ENCODE measurements around the gene CTNNA2. TPM values are rescaled to one million over a fixed set of nuclear protein-coding genes. Genes with fewer than 3 reads are reported as not detected.

The CTNNA2 gene
- total and polyA plus RNA-seq, 9 of the 15 experiments (the other 6 are each of a cell fraction or from before 2014, with no cell fraction given), result 0.03 to 0.40 (median 0.15) TPM

DNA sequence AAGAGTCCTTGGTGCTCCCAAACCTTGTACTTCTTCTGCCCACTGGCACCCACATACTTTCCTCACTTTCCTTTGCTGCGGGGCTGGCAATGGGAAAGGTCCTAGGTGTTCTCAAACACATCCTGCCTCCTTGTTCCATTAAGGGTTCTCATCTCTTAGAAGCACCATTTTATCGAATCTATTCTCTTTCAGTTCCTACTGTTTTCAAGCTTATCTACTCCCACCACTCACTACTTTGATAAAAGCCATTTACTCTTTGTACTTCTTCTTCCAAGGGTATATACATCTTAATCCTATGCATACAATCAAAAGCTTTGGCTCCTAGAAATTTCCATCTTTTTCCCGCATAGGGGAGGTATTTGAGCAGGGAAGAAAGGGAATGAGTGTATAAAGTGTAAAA is 868.8 kb downstream of the CTNNA2 start:
- H3K9ac ChIP-seq (ENCODE audit: insufficient read depth in 1 of 2, low read depth in 2 of 2, low read length in 2 of 2), result no peak overlapping the region
- H3K4me1 ChIP-seq (replicated peaks in 1 of 2; ENCODE audit: control insufficient read depth in 2 of 2, insufficient read depth in 2 of 2, low read length in 2 of 2), result peaks cover 0 to 16% of the 10 kb centered on the region in 2 experiments; a peak in 2 of 5 replicates
- FAIRE-seq (no peak), DNase-seq (ENCODE audit: extremely low read depth in 1 of 4, low spot score in 3 of 4) (no peak), ATAC-seq (peak; percentile 69)
- ChIA-PET CTCF (ENCODE audit: low intra/inter-chr PET ratio) (no interaction called here), POLR2A (interaction anchor here (0.6 to 1.3 kb wide), 3 partner anchors 14 to 227 kb away, joined by 3 to 4 read pairs (median 3); no protein-coding TSS in a partner anchor)
- BruUV-seq (replicated peaks), result no TSS peak
- peak overlapping the region; percentile 27; the same call in 1 of the 2 replicates for H2AFZ ChIP-seq (ENCODE audit: low read depth, low read length)
- no peaks in the 10 kb centered on the region for H4K20me1 ChIP-seq (replicated peaks; ENCODE audit: control insufficient read depth, insufficient read depth, low read length)
- H3K27me3 ChIP-seq (ENCODE audit: control insufficient read depth in 2 of 2, insufficient read depth in 2 of 2, low read length in 2 of 2), result no peaks in the 10 kb centered on the region
- intact Hi-C loops (cut with micrococcal nuclease) (loop anchor here (5.0 kb wide), 1 partner anchor 54 kb away; no protein-coding TSS in a partner anchor), in situ Hi-C loops (cut with MboI) (no loop called here)
- peak overlapping the region; percentile 46 for H3K4me2 ChIP-seq (ENCODE audit: insufficient read depth, low read length)
- H3K27ac ChIP-seq (ENCODE audit: extremely low read depth, low read depth, low read length), result no peak overlapping the region
- H3K9me3 ChIP-seq (replicated peaks; ENCODE audit: control insufficient read depth, insufficient read depth, low read depth, low read length), result no peaks in the 10 kb centered on the region
- H3K9me1 ChIP-seq (ENCODE audit: control insufficient read depth, insufficient read depth, low read length), result no peaks in the 10 kb centered on the region
- WGBS (ENCODE audit: insufficient coverage, low coverage, missing lambda C conversion rate), result 6% methylated on average over 3 of the region's 3 CpGs
- H3K4me3 ChIP-seq, result no peak overlapping the region
- H3K79me2 ChIP-seq (ENCODE audit: control insufficient read depth, insufficient read depth, low read length), result no peaks in the 10 kb centered on the region
- no peaks in the 10 kb centered on the region for H3K36me3 ChIP-seq (ENCODE audit: control insufficient read depth, insufficient read depth, low read length)
- TF ChIP-seq HEY1 (CRISPR knock-in tag; IDR thresholded peaks at IDR 0.05; ENCODE audit: borderline replicate concordance), result no peak
- TF ChIP-seq PTRF (tag; IDR thresholded peaks at IDR 0.05), result no peak
- TF ChIP-seq CAMTA2 (CRISPR knock-in tag; conservative IDR thresholded peaks at IDR 0.05), result no peak
- TF ChIP-seq ARHGAP35 (IDR thresholded peaks at IDR 0.05; ENCODE audit: partially characterized antibody), result no peak
- 0 out of 2 replicates have a peak, but pooled peaks have one; percentile 15 for TF ChIP-seq TCF3 (CRISPR knock-in tag; IDR thresholded peaks at IDR 0.05)
- no peak for TF ChIP-seq HMG20B (CRISPR knock-in tag; IDR thresholded peaks at IDR 0.05)
- peak; percentile 71 for TF ChIP-seq CBFA2T3 (IDR thresholded peaks at IDR 0.05)
- TF ChIP-seq SMC3 (conservative IDR thresholded peaks at IDR 0.05; ENCODE audit: insufficient read depth, low read depth, low read length), result no peak
- no peak for TF ChIP-seq HSF4 (CRISPR knock-in tag; IDR thresholded peaks at IDR 0.05; ENCODE audit: borderline replicate concordance)
- no peak for TF ChIP-seq SPI1 (IDR thresholded peaks at IDR 0.05; ENCODE audit: borderline replicate concordance, low read depth, low read length)
- peak; percentile 66 for TF ChIP-seq SOX6 (IDR thresholded peaks at IDR 0.05)
- no peak for TF ChIP-seq ETV6 (IDR thresholded peaks at IDR 0.05; ENCODE audit: borderline replicate concordance in 1 of 2, low read depth in 2 of 2, low read length in 1 of 2)
- TF ChIP-seq ETV6 (CRISPR knock-in tag; IDR thresholded peaks at IDR 0.05; ENCODE audit: borderline replicate concordance), result no peak
- no peak for TF ChIP-seq RB1 (IDR thresholded peaks at IDR 0.05; ENCODE audit: low read depth)
- no peak for TF ChIP-seq FOXA3 (CRISPR knock-in tag; conservative IDR thresholded peaks at IDR 0.05 in 1 of 2, IDR thresholded peaks at IDR 0.05 in 1 of 2)
- no peak for TF ChIP-seq NR1H2 (CRISPR knock-in tag; IDR thresholded peaks at IDR 0.05)
- TF ChIP-seq CBX8 (IDR thresholded peaks at IDR 0.05; ENCODE audit: borderline replicate concordance, extremely low read depth, low read depth, low read length, poor library complexity, severe bottlenecking), result no peak
- TF ChIP-seq ZNF212 (CRISPR knock-in tag; IDR thresholded peaks at IDR 0.05), result no peak
- no peak for TF ChIP-seq MAFG (tag; conservative IDR thresholded peaks at IDR 0.05)
- TF ChIP-seq CREM (IDR thresholded peaks at IDR 0.05; ENCODE audit: low read depth), result no peak
- TF ChIP-seq SMARCE1 (IDR thresholded peaks at IDR 0.05), result no peak
- TF ChIP-seq STAT5B (CRISPR knock-in tag; IDR thresholded peaks at IDR 0.05), result no peak
- TF ChIP-seq, protein P1, sequence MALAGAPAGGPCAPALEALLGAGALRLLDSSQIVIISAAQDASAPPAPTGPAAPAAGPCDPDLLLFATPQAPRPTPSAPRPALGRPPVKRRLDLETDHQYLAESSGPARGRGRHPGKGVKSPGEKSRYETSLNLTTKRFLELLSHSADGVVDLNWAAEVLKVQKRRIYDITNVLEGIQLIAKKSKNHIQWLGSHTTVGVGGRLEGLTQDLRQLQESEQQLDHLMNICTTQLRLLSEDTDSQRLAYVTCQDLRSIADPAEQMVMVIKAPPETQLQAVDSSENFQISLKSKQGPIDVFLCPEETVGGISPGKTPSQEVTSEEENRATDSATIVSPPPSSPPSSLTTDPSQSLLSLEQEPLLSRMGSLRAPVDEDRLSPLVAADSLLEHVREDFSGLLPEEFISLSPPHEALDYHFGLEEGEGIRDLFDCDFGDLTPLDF (CRISPR knock-in tag; IDR thresholded peaks at IDR 0.05), result no peak
- TF ChIP-seq TARDBP (IDR thresholded peaks at IDR 0.05), result no peak
- no peak for TF ChIP-seq MYNN (IDR thresholded peaks at IDR 0.05)
- no peak for TF ChIP-seq MYNN (CRISPR knock-in tag; IDR thresholded peaks at IDR 0.05)
- TF ChIP-seq ARID2 (IDR thresholded peaks at IDR 0.05), result no peak

Data from K562 (cell line).